GM12878 (cell line): ENCODE data around the gene DEK. TPM values are rescaled to one million over a fixed set of nuclear protein-coding genes. Genes with fewer than 3 reads are reported as not detected.

ENCODE experiments used
- ATAC-seq: fragments of 200-7000 bp; cut with Tn5 transposase; 3 replicates; pipeline ENCODE4 v1.9.1; 2020; ENCODE audit warnings: mild to moderate bottlenecking, moderate library complexity
- BruUV-seq: library from RNA; stranded (reverse); fragments of 400-500 nt; replicated peaks from 2 replicates; lab custom pipeline; 2021; lab: Mats Ljungman, UMichigan
- CTCF ChIA-PET: fragments of 300-600 bp; sonication (Branson Sonifier 250); formaldehyde crosslinking; extraction: SDS; loops from one replicate; lab custom pipeline; 2021; ENCODE audit warnings: inconsistent platforms; lab: Yijun Ruan, JAX
- POLR2A ChIA-PET: fragments of 350-600 bp; formaldehyde crosslinking; extraction: SDS; loops from one replicate; lab custom pipeline; 2021; ENCODE audit warnings: inconsistent platforms; lab: Charles Lee
- RAD21 ChIA-PET: fragments of 300-600 bp; sonication (Branson Sonifier 250); formaldehyde crosslinking; loops from one replicate; lab custom pipeline; 2023; ENCODE audit warnings: antibody characterized with exemption; ENCODE audit not compliant: unreplicated experiment; lab: Charles Lee
- SMC1A ChIA-PET: fragments of 300-600 bp; sonication (Branson Sonifier 250); formaldehyde crosslinking; loops from one replicate; lab custom pipeline; 2023; ENCODE audit not compliant: unreplicated experiment, uncharacterized antibody; lab: Charles Lee
- DNase-seq: peaks from one replicate; pipeline ENCODE4 v3.0.0-alpha.2; 2011; ENCODE audit warnings: low read depth, low spot score
- FAIRE-seq: peaks from 3 replicates; lab custom pipeline; 2011; peaks lifted over from hg19 to GRCh38; lab: Jason Lieb, UNC
- H2AFZ ChIP-seq: 2 replicates; pipeline ENCODE4 v1.6.0; 2011; ENCODE audit warnings: low read depth, low read length, control low read depth; ENCODE audit not compliant: control insufficient read depth
- H3K27ac ChIP-seq: 2 replicates; pipeline ENCODE4 v1.5.1; 2011; ENCODE audit warnings: control low read depth; ENCODE audit not compliant: control insufficient read depth, insufficient read depth
- H3K27me3 ChIP-seq, 2 experiments: replicated peaks in 1 of 2; 2 replicates each; pipeline versions ENCODE4 v1.6.0 to v1.6.1; 2011; ENCODE audit warnings: low read length in 1 of 2; ENCODE audit not compliant: control insufficient read depth in 2 of 2, insufficient read depth in 2 of 2
- H3K36me3 ChIP-seq, 2 experiments: 2 replicates each; pipeline ENCODE4 v1.5.1; 2011; ENCODE audit warnings: low read length in 1 of 2; ENCODE audit not compliant: control insufficient read depth in 2 of 2, insufficient read depth in 2 of 2
- H3K4me1 ChIP-seq: 2 replicates; pipeline ENCODE4 v1.6.1; 2011; ENCODE audit warnings: mild to moderate bottlenecking, low read length, moderate library complexity, mixed read lengths; ENCODE audit not compliant: control insufficient read depth, insufficient read depth
- H3K4me2 ChIP-seq: 2 replicates; pipeline ENCODE4 v1.6.0; 2011; ENCODE audit warnings: control low read depth; ENCODE audit not compliant: control insufficient read depth, insufficient read depth
- H3K4me3 ChIP-seq: fragments of 200-600 bp; sonication (generic); 2 replicates; pipeline ENCODE4 v1.5.1; 2016
- H3K79me2 ChIP-seq: 2 replicates; pipeline ENCODE4 v1.6.0; 2011; ENCODE audit warnings: low read length; ENCODE audit not compliant: control insufficient read depth, insufficient read depth
- H3K9ac ChIP-seq: 2 replicates; pipeline ENCODE4 v1.8.0; 2011; ENCODE audit warnings: low read length, control low read depth, mixed read lengths; ENCODE audit not compliant: control insufficient read depth, insufficient read depth
- H3K9me3 ChIP-seq: replicated peaks from 3 replicates; pipeline ENCODE4 v1.5.1; 2011; ENCODE audit warnings: mild to moderate bottlenecking, low read length; ENCODE audit not compliant: control insufficient read depth, insufficient read depth
- H4K20me1 ChIP-seq: 2 replicates; pipeline ENCODE4 v1.6.0; 2011; ENCODE audit not compliant: control insufficient read depth, insufficient read depth
- BACH1 ChIP-seq: fragments of 450-650 bp; IDR thresholded peaks from 2 replicates; pipeline ENCODE4 v1.6.1; 2017; ENCODE audit warnings: mild to moderate bottlenecking, borderline replicate concordance
- CHD2 ChIP-seq: IDR thresholded peaks from 2 replicates; pipeline ENCODE4 v1.6.1; 2011; ENCODE audit warnings: low read depth, low read length, improper control_type of control experiment, borderline replicate concordance
- EGR1 ChIP-seq, 2 experiments: IDR thresholded peaks; 1 replicate in 1 of 2; 2 replicates in 1 of 2; pipeline ENCODE4 v1.6.1; 2011 to 2012; ENCODE audit warnings: low read depth in 2 of 2, low read length in 2 of 2, borderline replicate concordance in 1 of 2, mild to moderate bottlenecking in 1 of 2, moderate library complexity in 1 of 2
- ESRRA ChIP-seq: IDR thresholded peaks from 2 replicates; pipeline ENCODE4 v1.6.1; 2012; ENCODE audit warnings: mild to moderate bottlenecking, low read length, improper control_type of control experiment
- HDAC2 ChIP-seq: fragments of 200-600 bp; sonication (generic); IDR thresholded peaks from 2 replicates; pipeline ENCODE4 v1.6.1; 2017
- HSF1 ChIP-seq: fragments of 150-350 bp; IDR thresholded peaks from 2 replicates; pipeline ENCODE4 v1.6.1; 2014; ENCODE audit warnings: mild to moderate bottlenecking, low read depth, low read length
- IKZF1 ChIP-seq: fragments of 450-650 bp; conservative IDR thresholded peaks from 2 replicates; pipeline ENCODE4 v1.6.1; 2017; ENCODE audit warnings: antibody characterized with exemption, mild to moderate bottlenecking
- KLF5 ChIP-seq: fragments of 450-650 bp; IDR thresholded peaks from 2 replicates; pipeline ENCODE4 v1.6.1; 2014; ENCODE audit warnings: mild to moderate bottlenecking; ENCODE audit not compliant: partially characterized antibody
- NR2F1 ChIP-seq: fragments of 450-650 bp; conservative IDR thresholded peaks from 2 replicates; pipeline ENCODE4 v1.6.1; 2017; ENCODE audit warnings: mild to moderate bottlenecking
- NRF1 ChIP-seq: conservative IDR thresholded peaks from 2 replicates; pipeline ENCODE4 v1.6.1; 2011; ENCODE audit warnings: mild to moderate bottlenecking, low read depth, low read length, improper control_type of control experiment
- SIN3A ChIP-seq: IDR thresholded peaks from 2 replicates; pipeline ENCODE4 v1.6.1; 2012; ENCODE audit warnings: low read depth, low read length, improper control_type of control experiment
- TAF1 ChIP-seq: IDR thresholded peaks from 2 replicates; pipeline ENCODE4 v1.6.1; 2011; ENCODE audit warnings: mild to moderate bottlenecking, low read depth, low read length, borderline replicate concordance
- WGBS: methylation state at CpG from one replicate; pipeline ENCODE4 v1.1.6; 2016; ENCODE audit warnings: low lambda C conversion rate; ENCODE audit not compliant: insufficient replicate concordance, insufficient coverage; ENCODE audit errors: missing lambda C conversion rate; 5-methylcytosine and 5-hydroxymethylcytosine counted together
- in situ Hi-C: fragments of 300-500 bp; cut with MboI; formaldehyde crosslinking; loops from 9 replicates; pipeline ENCODE4 v1.14.3; 2018; ENCODE audit warnings: mixed read lengths
- intact Hi-C: fragments of 100-400 bp; cut with micrococcal nuclease; formaldehyde crosslinking; loops from one replicate; pipeline ENCODE4 v1.14.2; 2022; ENCODE audit not compliant: unreplicated experiment
- polyA plus RNA-seq, 11 experiments: library from polyadenylated mRNA; depleted of rRNA in 4 of 11; unstranded in 6 of 11; stranded (reverse) in 5 of 11; fragments of >200 nt; fragmentation: Nextera tagmentation in 4 of 11; fragmentation: Illumina TruSeq in 1 of 11; extraction: Ambion mirVana in 4 of 11; extraction: Trizol in 1 of 11; gene quantifications; 1 replicate in 1 of 11; 2 replicates in 10 of 11; pipeline versions ENCODE4 v1.2.1 to v1.2.3, GENCODE V29; 2011 to 2016; ENCODE audit warnings: inconsistent platforms in 2 of 11, missing spikeins in 2 of 11, low read depth in 1 of 11
- total RNA-seq, 4 experiments: library from RNA; depleted of rRNA in 3 of 4; stranded (reverse); fragments of >200 nt in 3 of 4; fragmentation: Illumina TruSeq in 1 of 4; extraction: Trizol in 1 of 4; gene quantifications; 2 replicates each; pipeline versions ENCODE4 v1.2.1 to v1.2.3, GENCODE V29; 2013 to 2021
- TF ChIP-seq, protein P1 (sequence below): IDR thresholded peaks from 2 replicates; pipeline ENCODE4 v1.6.1; 2011; ENCODE audit warnings: borderline replicate concordance, low read depth, mild to moderate bottlenecking, moderate library complexity, low read length; ENCODE audit not compliant: insufficient read depth, poor library complexity, severe bottlenecking

DEK gene
- total and polyA plus RNA-seq, 10 of the 15 experiments (the other 5 are each of a cell fraction or from before 2014, with no cell fraction given), result 111 to 346 (median 196) TPM

DNA sequence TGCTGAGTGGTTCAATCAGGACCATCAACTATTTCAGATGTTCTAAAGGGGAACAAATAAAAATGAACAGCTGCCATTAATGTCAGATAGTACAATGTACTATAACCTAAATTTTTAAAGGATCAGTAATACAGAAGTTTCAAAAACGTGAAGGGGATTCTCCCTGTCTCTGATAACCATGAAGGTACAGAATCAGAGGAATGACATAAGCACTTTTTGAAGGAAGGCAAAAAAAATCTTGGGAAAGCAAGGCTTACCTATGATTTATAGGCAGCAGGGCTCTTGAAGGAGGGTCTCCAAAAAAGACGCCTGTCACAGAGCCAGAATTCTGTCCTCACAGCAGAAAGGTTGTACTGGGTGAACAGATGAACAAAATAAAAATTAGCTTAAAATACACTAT lies 20.1 kb downstream of the DEK start:
- FAIRE-seq, result no peak
- POLR2A ChIA-PET, result no interaction called here

GRCh38 chr6:18243302-18243893 lies 20.9 kb downstream of the DEK start:
- peak; percentile 32; the same call in 1 of the 3 replicates for ATAC-seq
- Histone ChIP-seq H3K9ac (no peak overlapping the region), H3K36me3 (peaks cover 6 to 35% of the 10 kb centered on the region in 2 experiments), H4K20me1 (no peaks in the 10 kb centered on the region; the same call in 1 of the 2 replicates), H3K4me1 (peaks cover 7% of the 10 kb centered on the region), H3K4me3 (no peak overlapping the region), H3K9me3 (peaks cover 6% of the 10 kb centered on the region), H3K4me2 (no peak overlapping the region), H3K27me3 (no peaks in the 10 kb centered on the region), H3K27ac (no peak overlapping the region), H3K79me2 (peaks cover 32% of the 10 kb centered on the region), H2AFZ (no peak overlapping the region)
- ChIA-PET SMC1A (interaction anchor here (3.8 kb wide), 1 partner anchor 15 kb away, joined by 18 read pairs; no protein-coding TSS in a partner anchor), CTCF (no interaction called here), RAD21 (no interaction called here), POLR2A (no interaction called here)
- WGBS, result 69% methylated on average over 3 of the region's 3 CpGs
- no peak for DNase-seq
- in situ Hi-C loops (no loop called here), intact Hi-C loops (no loop called here)
- BruUV-seq, result no TSS peak
- no peak for FAIRE-seq
- TF ChIP-seq KLF5, result no peak
- TF ChIP-seq CHD2, result no peak
- TF ChIP-seq ESRRA, result no peak
- TF ChIP-seq HDAC2, result no peak
- no peak for TF ChIP-seq BACH1
- TF ChIP-seq SIN3A, result no peak
- TF ChIP-seq, protein P1, sequence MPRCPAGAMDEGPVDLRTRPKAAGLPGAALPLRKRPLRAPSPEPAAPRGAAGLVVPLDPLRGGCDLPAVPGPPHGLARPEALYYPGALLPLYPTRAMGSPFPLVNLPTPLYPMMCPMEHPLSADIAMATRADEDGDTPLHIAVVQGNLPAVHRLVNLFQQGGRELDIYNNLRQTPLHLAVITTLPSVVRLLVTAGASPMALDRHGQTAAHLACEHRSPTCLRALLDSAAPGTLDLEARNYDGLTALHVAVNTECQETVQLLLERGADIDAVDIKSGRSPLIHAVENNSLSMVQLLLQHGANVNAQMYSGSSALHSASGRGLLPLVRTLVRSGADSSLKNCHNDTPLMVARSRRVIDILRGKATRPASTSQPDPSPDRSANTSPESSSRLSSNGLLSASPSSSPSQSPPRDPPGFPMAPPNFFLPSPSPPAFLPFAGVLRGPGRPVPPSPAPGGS, result no peak
- TF ChIP-seq EGR1 (IDR thresholded peaks at IDR 0.05; ENCODE audit: borderline replicate concordance in 1 of 2, low read depth in 2 of 2, low read length in 2 of 2), result no peak
- no peak for TF ChIP-seq NRF1
- no peak for TF ChIP-seq NR2F1
- no peak for TF ChIP-seq HSF1
- no peak for TF ChIP-seq IKZF1

More for the DNA sequence above, 20.1 kb downstream of the DEK start:
- no peak for ATAC-seq
- in situ Hi-C loops, result no loop called here
- Histone ChIP-seq H4K20me1 (no peaks in the 10 kb centered on the region; the same call in 1 of the 2 replicates), H2AFZ (no peak overlapping the region), H3K4me3 (no peak overlapping the region), H3K9me3 (peaks cover 10% of the 10 kb centered on the region), H3K4me1 (peaks cover 7% of the 10 kb centered on the region), H3K27ac (no peak overlapping the region), H3K36me3 (peaks cover 6 to 44% of the 10 kb centered on the region in 2 experiments), H3K79me2 (peaks cover 33% of the 10 kb centered on the region), H3K4me2 (no peak overlapping the region), H3K27me3 (no peaks in the 10 kb centered on the region), H3K9ac (no peak overlapping the region)
- 95% methylated on average over 2 of the region's 2 CpGs for WGBS
- ChIA-PET SMC1A (interaction anchor here (3.8 kb wide), 1 partner anchor 14 kb away, joined by 18 read pairs; no protein-coding TSS in a partner anchor), RAD21 (no interaction called here), CTCF (interaction anchor here (0.6 to 1.3 kb wide), 2 partner anchors 9 to 39 kb away, joined by 3 read pairs; no protein-coding TSS in a partner anchor)
- TF ChIP-seq TAF1, result no peak
- DNase-seq, result no peak
- BruUV-seq, result no TSS peak
- intact Hi-C loops, result no loop called here
